Stimulated activated CD8-positive, alpha-beta memory T cell treated with anti-CD3 and anti-CD28 coated beads, Interleukin-7, amount 100 ng/mL, for 48 hours (primary cell): ENCODE data around the gene RPL37.
"Not testable (repeated sequence)": the region's sequence is repeated elsewhere in the genome, so short reads cannot be mapped to it uniquely, and the experiment has no call there.

ENCODE experiments used
- DNase-seq, 2 donors: peaks; one replicate each; pipeline ENCODE4 v3.0.0-alpha.2; 2020; ENCODE audit warnings: low read depth in 1 of 2; ENCODE audit errors: extremely low read depth in 1 of 2

The RPL37 gene

GRCh38 chr5:40834391-40834848 is 602 bp downstream of the RPL37 start:
- no peak for DNase-seq

- DNase-seq: no peak
These were observed 1.3 kb downstream of the RPL37 start for GRCh38 chr5:40833712-40834229.

GRCh38 chr5:40832345-40832744 is 2.7 kb downstream of the RPL37 start:
- DNase-seq: no peak

DNA sequence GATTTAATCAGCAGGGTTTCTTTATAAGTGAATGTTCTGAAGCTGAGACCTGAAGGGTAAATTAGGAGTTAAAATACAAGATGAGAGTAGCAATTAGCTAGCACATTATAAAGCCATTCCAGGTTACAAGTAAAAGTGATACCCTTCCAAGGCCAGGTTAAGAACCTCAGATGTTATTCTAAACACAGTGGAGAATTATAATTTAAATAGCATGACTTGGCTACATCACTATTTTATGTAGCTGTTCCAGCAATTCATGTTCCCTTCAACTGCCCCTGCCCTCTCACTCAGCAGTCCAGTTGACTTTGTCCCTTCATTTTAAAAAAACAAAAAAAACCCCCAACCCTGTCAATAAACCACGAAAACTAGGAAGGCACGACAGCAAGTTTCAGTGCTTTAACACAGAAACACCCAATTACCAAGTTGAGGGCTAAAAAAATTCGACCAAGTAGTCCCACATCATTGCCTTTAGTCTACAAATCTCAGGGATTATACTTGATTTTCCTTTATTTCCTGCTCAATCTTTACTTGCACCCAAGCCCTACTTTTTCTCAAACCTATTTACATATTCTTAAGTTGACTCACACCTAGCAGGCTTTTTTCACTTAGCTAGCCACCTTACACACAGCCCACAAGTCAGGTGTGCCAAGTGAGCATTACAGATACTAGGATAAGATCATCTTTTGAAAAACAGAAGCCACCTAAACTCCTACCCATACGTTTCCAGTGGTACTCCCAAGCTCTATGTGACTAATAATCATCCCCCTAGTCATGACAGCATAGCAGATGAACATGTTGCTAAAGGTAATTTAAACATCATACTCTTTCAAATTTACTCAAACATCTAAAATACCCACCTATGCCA is 3.4 kb downstream of the RPL37 start:
- DNase-seq: no peak

GRCh38 chr5:40829748-40830533 is 5.1 kb downstream of the RPL37 start:
- no peak for DNase-seq

DNA sequence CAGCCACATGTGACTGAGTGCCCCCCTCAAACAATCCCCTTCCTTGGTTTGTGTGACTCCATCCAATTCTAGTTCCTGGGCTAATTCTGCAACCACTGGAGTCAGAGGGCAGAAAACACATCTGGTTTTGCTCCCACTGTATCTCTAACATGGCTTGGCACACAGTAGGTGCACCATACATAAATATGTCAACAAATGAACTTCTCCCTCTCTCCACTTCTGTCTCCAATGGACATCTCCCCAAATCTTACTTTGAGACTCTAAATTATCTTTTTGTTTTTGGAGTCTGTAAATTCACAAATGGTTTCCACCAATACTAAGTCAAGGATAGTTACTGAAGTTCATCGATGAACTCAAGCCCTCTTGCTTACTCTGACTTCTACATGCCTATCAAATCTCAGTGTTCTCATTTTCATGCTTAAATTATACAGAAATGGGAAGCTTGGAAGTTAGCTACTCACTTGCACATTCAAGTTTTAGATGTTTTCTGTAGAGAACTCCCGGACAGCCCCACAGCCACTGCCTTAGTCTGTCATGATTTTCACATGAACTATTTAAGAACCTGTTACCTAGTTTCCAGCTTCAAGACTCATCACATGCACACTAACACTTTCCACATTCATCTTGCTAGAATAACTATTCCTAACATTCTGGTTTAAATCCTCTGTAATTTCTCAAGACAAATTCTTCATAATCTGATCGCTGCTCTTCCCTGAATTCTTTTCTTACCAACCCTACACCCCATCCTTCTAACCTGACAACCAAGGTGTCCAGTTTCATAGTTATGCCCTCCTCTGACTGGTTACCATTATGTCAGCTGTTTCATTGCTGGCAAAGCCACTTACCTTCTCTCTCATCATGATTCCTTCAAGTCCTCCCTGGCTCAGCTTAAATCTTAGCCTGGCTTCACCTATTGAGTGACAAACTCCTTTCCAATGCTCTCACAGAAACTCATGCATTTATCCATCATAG is 6.0 kb downstream of the RPL37 start:
- DNase-seq: no peak

- DNase-seq: no peak
These were observed 6.9 kb downstream of the RPL37 start for GRCh38 chr5:40828021-40828631.

DNA sequence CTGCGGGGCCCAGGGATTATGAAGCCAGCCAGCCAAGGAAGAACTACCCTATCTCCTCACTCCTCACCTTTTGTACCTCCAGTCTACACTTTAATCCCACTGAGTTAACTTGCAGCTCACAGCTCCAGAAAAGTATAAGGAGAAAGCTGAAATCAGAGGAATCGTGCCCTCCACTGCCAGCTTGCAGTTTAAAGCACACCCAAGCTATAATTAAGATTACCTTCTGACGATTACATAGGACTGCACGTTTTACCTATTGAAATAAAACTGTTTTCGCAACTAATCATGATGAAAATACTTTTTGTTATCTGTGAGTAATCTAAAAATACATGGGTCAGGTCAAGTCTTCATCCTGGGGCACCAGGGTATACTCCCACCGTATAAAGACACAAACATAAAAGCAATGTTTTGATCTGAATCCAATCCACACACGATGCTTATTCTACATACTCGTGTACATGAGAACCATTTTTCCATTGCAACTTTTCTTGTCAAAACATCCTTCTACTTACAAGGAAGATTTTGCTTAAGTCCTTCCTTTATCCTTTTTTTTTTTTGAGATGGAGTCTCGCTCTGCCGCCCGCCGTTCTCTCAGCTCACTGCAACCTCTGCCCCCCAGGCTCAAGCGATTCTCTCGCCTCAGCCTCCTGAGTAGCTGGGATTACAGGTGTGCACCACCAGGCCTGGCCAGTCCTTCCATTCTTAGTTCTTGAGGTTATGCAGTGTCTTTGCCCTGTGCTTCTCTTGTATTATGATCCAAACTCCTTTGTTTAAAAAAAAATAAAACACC is 7.6 kb downstream of the RPL37 start:
- DNase-seq: no peak

- no peak for DNase-seq
These were observed 8.4 kb downstream of the RPL37 start for GRCh38 chr5:40826489-40827187.

GRCh38 chr5:40825461-40826043 is 9.5 kb downstream of the RPL37 start:
- DNase-seq: not testable (repeated sequence)

DNA sequence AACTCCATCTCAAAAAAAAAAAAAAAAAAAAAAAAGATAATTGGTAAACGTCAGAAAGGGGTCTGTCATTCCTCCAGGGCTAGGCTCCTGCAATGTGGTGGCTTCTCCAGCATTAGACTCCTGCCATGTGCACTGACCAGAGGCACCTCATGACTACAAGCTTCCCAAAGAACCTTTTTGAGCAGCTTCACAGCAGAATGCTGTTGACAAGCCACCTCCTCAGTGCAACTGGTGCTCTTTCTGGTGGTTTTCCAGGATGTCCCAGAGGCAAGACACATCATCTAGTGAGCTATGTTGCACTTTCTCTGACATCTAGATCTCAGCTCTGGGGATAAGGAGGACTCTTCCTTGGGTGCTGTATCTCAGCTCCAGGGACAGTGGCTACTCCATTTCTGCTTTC is 11.6 kb downstream of the RPL37 start:
- no peak for DNase-seq

DNA sequence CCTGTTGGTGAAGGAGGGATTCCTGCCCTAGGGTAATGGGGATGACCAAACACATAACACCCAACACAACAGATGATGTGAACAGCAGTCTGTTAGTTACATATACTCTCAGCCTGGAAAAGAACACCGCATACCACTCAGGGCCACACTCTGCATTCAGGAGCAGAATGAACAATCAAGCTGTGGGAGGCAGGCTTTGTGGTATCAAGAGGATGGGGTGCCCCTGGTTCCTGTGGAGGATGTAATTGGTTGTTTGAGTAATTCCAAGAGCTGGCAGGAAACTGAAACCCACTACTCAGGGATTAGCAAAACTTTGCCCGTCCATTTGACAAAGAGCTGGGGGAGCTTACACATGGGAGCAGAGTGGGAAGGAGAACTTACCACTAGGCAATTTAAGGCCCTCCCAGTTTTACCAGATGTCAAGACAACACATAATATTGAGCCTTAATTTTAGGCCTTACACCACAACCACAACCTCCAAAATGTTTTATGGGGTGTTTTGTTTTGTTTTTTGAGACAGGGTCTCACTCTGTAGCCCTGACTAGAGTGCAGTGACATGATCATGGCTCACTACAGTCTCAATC is 21.2 kb downstream of the RPL37 start:
- peak in 1 of 2 donors; percentile 57 for DNase-seq

GRCh38 chr5:40812125-40812524 is 22.9 kb downstream of the RPL37 start:
- DNase-seq: no peak

DNA sequence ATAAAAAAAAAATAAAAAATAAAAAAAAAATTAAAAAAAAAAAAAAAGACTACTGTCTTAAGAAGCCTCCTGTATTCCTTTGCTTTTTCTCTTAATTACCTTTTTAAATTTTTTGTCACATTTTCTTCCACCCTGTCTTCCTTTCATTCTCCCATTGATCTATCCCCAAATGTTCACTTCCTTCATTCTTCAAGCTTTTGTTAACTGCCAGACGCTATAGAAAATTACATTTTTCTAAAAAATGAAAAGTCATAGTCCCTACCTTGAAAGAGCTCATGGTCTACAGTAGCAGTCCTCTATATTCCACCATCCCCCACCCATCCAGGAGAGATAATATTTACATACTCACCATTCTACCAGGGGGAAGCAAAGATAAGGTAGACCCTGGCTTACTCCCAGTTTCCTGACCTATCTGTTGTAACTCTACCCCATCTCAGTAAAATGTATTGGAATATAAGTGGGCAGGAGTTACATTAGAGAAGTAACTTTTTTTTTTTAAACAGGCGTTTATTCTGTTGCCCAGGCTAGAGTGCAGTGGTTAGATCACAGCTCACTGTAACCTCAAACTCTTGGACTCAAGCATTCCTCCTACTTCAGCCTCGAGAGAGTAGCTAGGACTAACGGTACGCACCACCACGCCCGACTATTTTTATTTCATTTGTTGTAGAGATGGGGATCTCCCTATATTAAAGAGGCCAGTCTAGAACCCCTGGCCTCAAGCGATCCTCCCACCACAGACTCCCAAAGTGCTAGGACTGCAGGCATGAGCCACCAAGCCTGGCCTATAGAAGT is 33.1 kb downstream of the RPL37 start:
- DNase-seq: no peak

GRCh38 chr5:40799258-40799657 is 35.8 kb downstream of the RPL37 start:
- DNase-seq: no peak

GRCh38 chr5:40798801-40799210 is 36.2 kb downstream of the RPL37 start:
- no peak for DNase-seq
